GM20431 (cell line): Measurements from ENCODE around the gene ACACA.
"Not testable (repeated sequence)": the region's sequence is repeated elsewhere in the genome, so short reads cannot be mapped to it uniquely, and the experiment has no call there.

ENCODE experiments used
- in situ Hi-C: fragments of 300-500 bp; cut with MseI, MboI; formaldehyde crosslinking; loops from one replicate; pipeline ENCODE4 v1.15.0; 2020; ENCODE audit warnings: low sequenced_read_pairs; ENCODE audit not compliant: unreplicated experiment

ACACA gene

GRCh38 chr17:37406635-37407461 is at the start of gene ACACA, which contains the start of gene TADA2A:
Gene ACACA (minus strand): TSS chr17:37406836. CDS start chr17:37406299, 537 bp downstream.
Gene TADA2A (plus strand): TSS chr17:37406886. CDS start chr17:37411366, 4,480 bp downstream.
- in situ Hi-C loops, result no loop called here

GRCh38 chr17:37450112-37450511 is 43.5 kb upstream of the ACACA start:
- in situ Hi-C loops, result no loop called here

- in situ Hi-C loops, result no loop called here
Measured at GRCh38 chr17:37447641-37448040, 41.0 kb upstream of the ACACA start.

GRCh38 chr17:37446027-37446426 is 39.4 kb upstream of the ACACA start:
- in situ Hi-C loops, result no loop called here

GRCh38 chr17:37441369-37442014 is 34.9 kb upstream of the ACACA start:
- in situ Hi-C loops, result not testable (repeated sequence)

- in situ Hi-C loops, result no loop called here
Measured at GRCh38 chr17:37440424-37440823, 33.8 kb upstream of the ACACA start.

- in situ Hi-C loops, result no loop called here
Measured at GRCh38 chr17:37438141-37438540, 31.5 kb upstream of the ACACA start.

GRCh38 chr17:37432671-37433070 is 26.0 kb upstream of the ACACA start:
- in situ Hi-C loops, result no loop called here

- in situ Hi-C loops, result no loop called here
Measured at GRCh38 chr17:37430051-37430627, 23.5 kb upstream of the ACACA start.

- in situ Hi-C loops, result no loop called here
Measured at GRCh38 chr17:37429453-37429852, 22.8 kb upstream of the ACACA start.

GRCh38 chr17:37429039-37429438 is 22.4 kb upstream of the ACACA start:
- in situ Hi-C loops, result no loop called here

- in situ Hi-C loops, result no loop called here
Measured at GRCh38 chr17:37425268-37425667, 18.6 kb upstream of the ACACA start.

- in situ Hi-C loops, result no loop called here
Measured at GRCh38 chr17:37422971-37423625, 16.5 kb upstream of the ACACA start.

GRCh38 chr17:37417852-37418251 is 11.2 kb upstream of the ACACA start:
- in situ Hi-C loops, result no loop called here

GRCh38 chr17:37413875-37414519 is 7.4 kb upstream of the ACACA start:
- in situ Hi-C loops, result no loop called here

- in situ Hi-C loops, result no loop called here
Measured at GRCh38 chr17:37410357-37410756, 3.7 kb upstream of the ACACA start.

- in situ Hi-C loops, result not testable (repeated sequence)
Measured at GRCh38 chr17:37408145-37408479, 1.5 kb upstream of the ACACA start.

- in situ Hi-C loops, result no loop called here
Measured at GRCh38 chr17:37405955-37406634, 541 bp downstream of the ACACA start.

GRCh38 chr17:37405522-37405921 is 1.1 kb downstream of the ACACA start:
- in situ Hi-C loops, result not testable (repeated sequence)

- in situ Hi-C loops, result no loop called here
Measured at GRCh38 chr17:37400505-37400904, 6.1 kb downstream of the ACACA start.
